ENCODE results near the gene RASGRP4. TPM values are rescaled to one million over a fixed set of nuclear protein-coding genes. Genes with fewer than 3 reads are reported as not detected.
"Not testable (repeated sequence)": the region's sequence is repeated elsewhere in the genome, so short reads cannot be mapped to it uniquely, and the experiment has no call there.

RASGRP4 gene
- total RNA-seq, 1 experiment from 2014 or later: not detected

DNA sequence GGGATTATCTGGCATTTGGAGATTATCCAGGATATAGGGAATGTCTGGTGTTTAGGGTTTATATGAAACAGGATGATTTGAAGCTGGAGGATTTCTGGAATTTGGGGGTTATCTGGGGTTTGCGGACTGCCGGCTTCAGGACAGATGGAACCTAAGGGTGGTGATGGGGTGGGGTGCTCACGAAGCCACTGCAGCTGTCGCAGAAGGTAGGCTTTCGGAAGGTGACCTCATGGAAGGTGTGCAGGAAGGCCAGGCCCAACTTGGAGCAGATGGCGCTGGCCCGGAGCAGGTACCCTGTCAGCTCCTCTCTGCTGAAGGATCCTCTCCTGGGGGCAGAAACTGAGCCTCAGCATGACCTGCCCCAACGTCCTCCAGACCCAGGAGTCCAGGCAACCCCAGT, 13.5 kb downstream of the RASGRP4 start:
- no peak overlapping the region for H3K4me3 ChIP-seq (ENCODE audit: low read depth, low read length)
- no peaks in the 10 kb centered on the region for H3K36me3 ChIP-seq (ENCODE audit: control insufficient read depth, insufficient read depth, low read length)
- Mint-ChIP-seq H3K4me1 (ENCODE audit: low read depth, unreplicated experiment) (peaks cover 13% of the 10 kb centered on the region), H3K27me3 (ENCODE audit: insufficient read depth, unreplicated experiment) (no peaks in the 10 kb centered on the region), H3K9me3 (ENCODE audit: unreplicated experiment) (no peaks in the 10 kb centered on the region), H3K27ac (ENCODE audit: unreplicated experiment) (no peak overlapping the region), H3K4me3 (ENCODE audit: unreplicated experiment) (no peak overlapping the region), H3K36me3 (ENCODE audit: insufficient read depth, unreplicated experiment) (peaks cover 6% of the 10 kb centered on the region)
- H3K27me3 ChIP-seq (replicated peaks; ENCODE audit: control insufficient read depth, insufficient read depth, low read length): no peaks in the 10 kb centered on the region
- TF ChIP-seq, protein P1, sequence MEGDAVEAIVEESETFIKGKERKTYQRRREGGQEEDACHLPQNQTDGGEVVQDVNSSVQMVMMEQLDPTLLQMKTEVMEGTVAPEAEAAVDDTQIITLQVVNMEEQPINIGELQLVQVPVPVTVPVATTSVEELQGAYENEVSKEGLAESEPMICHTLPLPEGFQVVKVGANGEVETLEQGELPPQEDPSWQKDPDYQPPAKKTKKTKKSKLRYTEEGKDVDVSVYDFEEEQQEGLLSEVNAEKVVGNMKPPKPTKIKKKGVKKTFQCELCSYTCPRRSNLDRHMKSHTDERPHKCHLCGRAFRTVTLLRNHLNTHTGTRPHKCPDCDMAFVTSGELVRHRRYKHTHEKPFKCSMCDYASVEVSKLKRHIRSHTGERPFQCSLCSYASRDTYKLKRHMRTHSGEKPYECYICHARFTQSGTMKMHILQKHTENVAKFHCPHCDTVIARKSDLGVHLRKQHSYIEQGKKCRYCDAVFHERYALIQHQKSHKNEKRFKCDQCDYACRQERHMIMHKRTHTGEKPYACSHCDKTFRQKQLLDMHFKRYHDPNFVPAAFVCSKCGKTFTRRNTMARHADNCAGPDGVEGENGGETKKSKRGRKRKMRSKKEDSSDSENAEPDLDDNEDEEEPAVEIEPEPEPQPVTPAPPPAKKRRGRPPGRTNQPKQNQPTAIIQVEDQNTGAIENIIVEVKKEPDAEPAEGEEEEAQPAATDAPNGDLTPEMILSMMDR (IDR thresholded peaks at IDR 0.05; ENCODE audit: insufficient read depth in 1 of 2, low read depth in 1 of 2, low read length in 1 of 2, severe bottlenecking in 1 of 2, unreplicated experiment in 1 of 2): no peak
- intact Hi-C loops (cut with micrococcal nuclease; ENCODE audit: unreplicated experiment): no loop called here
- H3K4me1 ChIP-seq: peaks cover 20% of the 10 kb centered on the region
- POLR2A ChIA-PET: no interaction called here
- BruUV-seq (replicated peaks): no TSS peak
- DNase-seq: no peak
- H3K9me3 ChIP-seq: no peaks in the 10 kb centered on the region
- CTCF ChIA-PET: interaction anchor here (5.2 kb wide), 1 partner anchor 9 kb away, joined by 22 read pairs; the partner anchor contains the start of gene FAM98C

DNA sequence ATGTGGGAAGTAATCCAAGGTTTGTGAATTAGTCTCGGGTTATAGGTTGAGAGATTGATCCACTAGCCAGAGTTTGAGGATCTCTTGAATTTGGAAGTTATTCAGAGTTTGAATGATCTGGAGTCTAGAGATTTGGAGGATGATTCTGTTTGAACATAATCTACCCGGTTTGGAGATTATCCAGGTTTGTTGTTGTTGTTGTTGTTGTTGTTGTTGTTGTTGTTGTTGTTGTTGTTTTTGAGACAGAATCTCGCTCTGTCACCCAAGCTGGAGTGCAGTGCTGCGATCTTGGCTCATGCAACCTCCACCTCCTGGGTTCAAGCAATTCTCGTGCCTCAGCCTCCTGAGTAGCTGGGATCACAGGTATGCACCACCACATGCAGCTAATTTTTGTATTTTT, 14.1 kb downstream of the RASGRP4 start:
- H3K4me3 Mint-ChIP-seq (ENCODE audit: unreplicated experiment); H3K27me3 Mint-ChIP-seq (ENCODE audit: insufficient read depth, unreplicated experiment); H3K27me3 ChIP-seq (replicated peaks; ENCODE audit: control insufficient read depth, insufficient read depth, low read length); H3K9me3 Mint-ChIP-seq (ENCODE audit: unreplicated experiment); POLR2A ChIA-PET; H3K36me3 ChIP-seq (ENCODE audit: control insufficient read depth, insufficient read depth, low read length); H3K9me3 ChIP-seq; BruUV-seq (replicated peaks); H3K27ac Mint-ChIP-seq (ENCODE audit: unreplicated experiment); intact Hi-C loops (cut with micrococcal nuclease; ENCODE audit: unreplicated experiment); DNase-seq; H3K4me1 Mint-ChIP-seq (ENCODE audit: low read depth, unreplicated experiment); H3K4me3 ChIP-seq (ENCODE audit: low read depth, low read length): not testable (repeated sequence)
- H3K36me3 Mint-ChIP-seq (ENCODE audit: insufficient read depth, unreplicated experiment): peaks cover 12% of the 10 kb centered on the region
- CTCF ChIA-PET: interaction anchor here (5.2 kb wide), 1 partner anchor 9 kb away, joined by 22 read pairs; the partner anchor contains the start of gene FAM98C
- H3K4me1 ChIP-seq: peaks cover 17% of the 10 kb centered on the region

DNA sequence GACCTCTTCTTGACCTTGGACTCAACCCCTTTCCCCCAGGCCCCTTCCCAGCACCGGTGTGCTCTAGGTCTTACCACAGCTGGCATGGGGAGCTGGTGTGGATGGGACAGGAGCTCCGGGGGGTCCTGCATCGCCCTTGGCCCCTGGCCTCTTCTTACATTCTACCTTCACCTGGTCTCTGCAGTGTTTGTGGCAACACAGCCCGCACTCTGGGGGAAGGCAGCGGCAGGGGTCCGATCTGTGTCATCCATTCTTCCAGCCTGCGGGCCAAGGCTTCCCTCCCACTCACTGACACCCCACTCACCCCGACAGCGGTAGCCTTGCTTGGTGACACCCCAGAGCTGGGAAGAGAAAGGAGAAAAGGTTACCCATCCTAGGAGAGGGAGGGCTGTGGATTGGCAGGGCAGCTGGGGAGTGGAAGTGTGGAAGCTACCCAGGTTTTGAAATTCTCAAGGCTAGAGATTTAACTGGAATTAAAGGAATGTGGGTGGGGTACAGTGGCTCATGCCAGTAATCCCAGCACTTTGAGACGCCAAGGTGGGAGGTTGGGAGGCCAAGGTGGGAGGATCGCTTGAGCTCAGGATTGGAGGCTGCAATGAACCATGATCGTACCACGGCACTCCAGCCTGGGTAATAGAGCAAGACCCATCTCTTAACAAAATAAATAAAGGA, 14.8 kb downstream of the RASGRP4 start:
- intact Hi-C loops (cut with micrococcal nuclease; ENCODE audit: unreplicated experiment): no loop called here
- POLR2A ChIA-PET: no interaction called here
- H3K27ac Mint-ChIP-seq (ENCODE audit: unreplicated experiment): peak overlapping the region; percentile 29
- no TSS peak for BruUV-seq (replicated peaks)
- no peaks in the 10 kb centered on the region for H3K9me3 Mint-ChIP-seq (ENCODE audit: unreplicated experiment)
- H3K9me3 ChIP-seq: no peaks in the 10 kb centered on the region
- no peak overlapping the region for H3K4me3 Mint-ChIP-seq (ENCODE audit: unreplicated experiment)
- CTCF ChIA-PET: interaction anchor here (0.6 to 5.2 kb wide), 2 partner anchors 8 to 136 kb away, joined by 3 to 22 read pairs; partner anchors contain the start of gene FAM98C
- no peak overlapping the region for H3K4me3 ChIP-seq (ENCODE audit: low read depth, low read length)
- H3K4me1 Mint-ChIP-seq (ENCODE audit: low read depth, unreplicated experiment): peaks cover 6% of the 10 kb centered on the region
- peaks cover 17% of the 10 kb centered on the region for H3K4me1 ChIP-seq
- no peaks in the 10 kb centered on the region for H3K36me3 ChIP-seq (ENCODE audit: control insufficient read depth, insufficient read depth, low read length)
- TF ChIP-seq, protein P1 (IDR thresholded peaks at IDR 0.05; ENCODE audit: insufficient read depth in 1 of 2, low read depth in 1 of 2, low read length in 1 of 2, severe bottlenecking in 1 of 2, unreplicated experiment in 1 of 2): no peak
- no peaks in the 10 kb centered on the region for H3K27me3 Mint-ChIP-seq (ENCODE audit: insufficient read depth, unreplicated experiment)
- H3K36me3 Mint-ChIP-seq (ENCODE audit: insufficient read depth, unreplicated experiment): peaks cover 14% of the 10 kb centered on the region
- no peaks in the 10 kb centered on the region for H3K27me3 ChIP-seq (replicated peaks; ENCODE audit: control insufficient read depth, insufficient read depth, low read length)
- no peak for DNase-seq

DNA sequence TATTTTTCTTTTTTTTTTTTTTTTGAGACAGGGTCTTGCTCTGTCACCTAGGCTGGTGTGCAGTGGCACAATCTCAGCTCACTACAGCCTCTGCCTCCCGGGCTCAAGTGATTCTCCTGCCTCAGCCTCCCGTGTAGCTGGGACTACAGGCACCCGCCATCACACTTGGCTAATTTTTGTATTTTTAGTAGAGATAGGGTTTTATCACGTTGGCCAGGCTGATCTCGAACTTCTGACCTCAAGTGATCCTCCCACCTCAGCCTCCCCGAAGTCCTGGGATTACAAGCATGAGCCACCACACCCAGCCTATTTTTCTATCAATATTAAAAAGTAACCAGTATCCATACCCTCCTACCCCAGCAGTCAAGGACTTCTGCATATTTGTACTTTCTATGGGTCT, 15.6 kb downstream of the RASGRP4 start:
- H3K4me3 ChIP-seq (ENCODE audit: low read depth, low read length); H3K9me3 Mint-ChIP-seq (ENCODE audit: unreplicated experiment); DNase-seq; POLR2A ChIA-PET; H3K4me1 Mint-ChIP-seq (ENCODE audit: low read depth, unreplicated experiment); H3K27me3 ChIP-seq (replicated peaks; ENCODE audit: control insufficient read depth, insufficient read depth, low read length); H3K27me3 Mint-ChIP-seq (ENCODE audit: insufficient read depth, unreplicated experiment); H3K4me3 Mint-ChIP-seq (ENCODE audit: unreplicated experiment); H3K27ac Mint-ChIP-seq (ENCODE audit: unreplicated experiment); BruUV-seq (replicated peaks); H3K36me3 ChIP-seq (ENCODE audit: control insufficient read depth, insufficient read depth, low read length); H3K9me3 ChIP-seq; intact Hi-C loops (cut with micrococcal nuclease; ENCODE audit: unreplicated experiment): not testable (repeated sequence)
- peaks cover 17% of the 10 kb centered on the region for H3K4me1 ChIP-seq
- CTCF ChIA-PET: interaction anchor here (0.6 kb wide), 1 partner anchor 176 kb away, joined by 3 read pairs; no protein-coding TSS in a partner anchor
- H3K36me3 Mint-ChIP-seq (ENCODE audit: insufficient read depth, unreplicated experiment): peaks cover 14% of the 10 kb centered on the region
